Activated naive CD4-positive, alpha-beta T cell treated with anti-CD3 and anti-CD28 coated beads, Interleukin-2, amount 50 U/mL, for 72 hours (primary cell): ENCODE measurements around the gene NDC1. TPM values are rescaled to one million over a fixed set of nuclear protein-coding genes. Genes with fewer than 3 reads are reported as not detected.
A peak's percentile ranks its signal among the peaks of the same experiment; 100 is the strongest.

Source experiments
- ATAC-seq, 2 donors: fragments of 150-1000 bp; cut with Tn5 transposase; 2 replicates each; pipeline ENCODE4 v1.10.0; 2021; ENCODE audit warnings: mild to moderate bottlenecking in 2 of 2, moderate library complexity in 2 of 2
- DNase-seq, 2 donors: peaks; one replicate each; pipeline ENCODE4 v3.0.0; 2021 to 2022; ENCODE audit warnings: low spot score in 2 of 2
- H3K27ac Mint-ChIP-seq, 2 donors: one replicate each; pipeline ENCODE4 v1.8.0; 2022; ENCODE audit warnings: mild to moderate bottlenecking in 2 of 2, mixed read lengths in 2 of 2
- H3K36me3 Mint-ChIP-seq, 2 donors: one replicate each; pipeline ENCODE4 v1.8.0; 2022; ENCODE audit warnings: mixed read lengths in 2 of 2
- H3K9me3 Mint-ChIP-seq, 2 donors: one replicate each; pipeline ENCODE4 v1.8.0; 2022; ENCODE audit warnings: mixed read lengths in 2 of 2
- total RNA-seq, 2 donors: library from RNA; stranded (reverse); gene quantifications; one replicate each; pipeline ENCODE4 v1.2.3, GENCODE V29; 2022

Gene NDC1
- total RNA-seq, 2 donors from 2014 or later, result 17.0 to 33.3 TPM

DNA sequence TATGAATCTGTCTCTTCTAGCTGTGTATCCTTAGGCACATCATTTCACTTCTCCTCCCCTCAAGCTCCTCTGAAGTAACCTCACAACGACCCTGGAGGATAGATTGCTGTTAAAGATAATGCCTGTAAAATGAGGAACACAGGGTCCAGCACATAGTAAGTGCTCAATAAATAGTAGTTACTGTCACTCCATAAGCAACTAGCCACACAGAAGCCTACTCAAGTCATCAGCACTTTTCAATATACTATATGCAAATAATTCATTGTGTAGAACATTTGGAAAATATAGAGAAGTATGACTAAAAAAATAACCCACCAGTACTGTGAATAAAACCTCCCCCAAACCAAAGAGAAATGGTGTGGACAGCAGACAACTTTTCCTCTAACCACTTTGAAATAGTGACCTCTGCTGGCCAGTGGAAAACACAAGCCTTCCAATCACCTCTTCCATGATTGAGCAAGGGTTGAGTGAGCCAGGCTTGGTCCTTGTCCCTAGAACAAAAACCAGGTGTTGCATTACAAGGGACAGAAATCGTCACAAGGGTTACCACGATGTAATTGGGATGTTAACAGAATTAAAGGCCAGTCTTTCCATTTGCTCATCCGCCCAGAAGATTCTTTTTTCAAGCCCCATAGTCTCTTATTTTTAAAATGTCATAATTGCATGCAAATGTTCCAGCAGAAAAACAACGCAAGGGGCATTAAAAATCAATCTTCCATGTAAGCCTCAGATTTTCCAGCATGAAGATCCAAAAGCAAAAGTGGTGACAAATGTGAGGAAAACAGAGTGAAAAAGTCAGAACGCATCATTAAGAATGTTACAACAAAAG is 83.4 kb downstream of the NDC1 start:
- Mint-ChIP-seq H3K27ac (no peak overlapping the region), H3K9me3 (no peaks in the 10 kb centered on the region), H3K36me3 (no peaks in the 10 kb centered on the region)
- DNase-seq, result peak in 1 of 2 donors; percentile 22
- peak; percentile 50 to 51 for ATAC-seq

DNA sequence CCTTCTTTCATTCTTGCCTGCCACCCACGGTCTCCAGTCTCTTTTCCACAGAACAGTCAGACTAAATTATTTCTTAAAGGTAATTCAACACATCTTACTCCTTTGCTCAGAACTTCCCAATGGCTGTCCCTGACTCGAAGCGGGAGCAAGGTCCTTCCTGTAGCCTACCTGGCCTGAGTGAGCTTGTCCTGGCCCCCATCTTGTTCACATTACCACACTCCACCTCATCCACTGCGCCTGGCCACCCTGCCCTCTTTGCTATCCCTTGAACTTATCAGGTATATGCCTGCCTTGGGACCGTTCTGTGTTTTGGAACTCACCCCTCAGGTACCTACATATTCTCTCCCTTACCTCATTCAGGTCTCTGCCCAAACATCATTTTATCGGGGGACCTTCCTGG is 85.8 kb downstream of the NDC1 start:
- Mint-ChIP-seq H3K27ac (no peak overlapping the region), H3K36me3 (no peaks in the 10 kb centered on the region), H3K9me3 (no peaks in the 10 kb centered on the region)
- DNase-seq (no peak), ATAC-seq (no peak)

DNA sequence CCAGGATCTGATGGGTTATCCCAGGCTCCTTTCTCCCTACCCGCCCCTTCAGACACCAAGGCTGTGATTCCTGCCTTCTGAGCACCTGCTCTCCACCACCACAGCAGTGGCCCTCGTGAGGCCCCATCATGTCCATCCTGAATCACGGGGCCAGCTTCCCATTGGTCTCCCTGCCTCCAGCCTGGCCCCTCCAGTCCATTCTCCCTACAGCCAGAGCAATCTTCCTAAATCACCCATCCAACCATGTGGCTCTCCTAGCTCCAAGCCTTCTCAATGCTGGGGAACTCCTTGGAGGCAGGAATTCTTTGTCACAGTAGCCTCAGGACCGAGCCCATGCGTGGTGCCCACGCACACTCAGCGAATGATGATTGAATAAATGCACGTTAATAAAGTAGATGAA is 90.3 kb downstream of the NDC1 start:
- H3K27ac Mint-ChIP-seq, result no peak overlapping the region
- peaks cover 6 to 8% of the 10 kb centered on the region in 2 donors for H3K36me3 Mint-ChIP-seq
- DNase-seq (no peak), ATAC-seq (no peak)
- H3K9me3 Mint-ChIP-seq, result peaks cover 6 to 7% of the 10 kb centered on the region in 2 donors

DNA sequence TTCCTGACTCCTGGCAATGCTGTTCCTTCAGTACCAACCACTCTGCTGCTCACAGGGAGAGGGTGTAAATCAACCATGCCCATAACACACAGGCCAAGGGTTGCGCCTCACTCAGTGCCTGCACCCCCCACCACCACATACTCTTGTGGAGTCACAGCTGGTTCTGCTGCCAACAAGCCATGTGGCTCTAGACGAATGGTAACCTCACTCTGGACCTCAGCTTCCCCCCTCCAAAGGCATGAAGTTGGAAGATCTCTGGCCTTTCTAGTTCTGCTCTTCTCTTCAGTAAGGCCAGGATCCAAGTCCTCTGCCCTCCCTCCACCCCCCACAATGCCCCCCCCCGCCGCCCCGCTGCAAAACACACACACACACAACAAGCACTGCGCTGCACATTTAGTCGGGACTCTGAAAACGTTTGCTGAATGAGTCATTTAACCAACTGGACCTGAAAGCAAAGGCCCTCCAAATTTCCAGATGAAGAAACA is 97.4 kb downstream of the NDC1 start:
- Mint-ChIP-seq H3K36me3 (peaks cover 9 to 15% of the 10 kb centered on the region in 2 donors), H3K27ac (no peak overlapping the region)
- ATAC-seq, result no peak

GRCh38 chr1:53739109-53739681 is 98.9 kb downstream of the NDC1 start, which contains the start of gene GLIS1:
GLIS1 (minus strand) TSS chr1:53739164; CDS start chr1:53738064, 1,100 bp downstream.
- H3K36me3 Mint-ChIP-seq, result peaks cover 9 to 15% of the 10 kb centered on the region in 2 donors
- H3K27ac Mint-ChIP-seq, result no peak within 1 kb of the TSS
- ATAC-seq, result peak; percentile 91 to 99
- H3K9me3 Mint-ChIP-seq, result peaks cover 13 to 14% of the 10 kb centered on the region in 2 donors
- peak in 1 of 2 donors; percentile 80 for DNase-seq

More for the DNA sequence above, 97.4 kb downstream of the NDC1 start:
- peaks cover 13 to 14% of the 10 kb centered on the region in 2 donors for H3K9me3 Mint-ChIP-seq
- no peak for DNase-seq

DNA sequence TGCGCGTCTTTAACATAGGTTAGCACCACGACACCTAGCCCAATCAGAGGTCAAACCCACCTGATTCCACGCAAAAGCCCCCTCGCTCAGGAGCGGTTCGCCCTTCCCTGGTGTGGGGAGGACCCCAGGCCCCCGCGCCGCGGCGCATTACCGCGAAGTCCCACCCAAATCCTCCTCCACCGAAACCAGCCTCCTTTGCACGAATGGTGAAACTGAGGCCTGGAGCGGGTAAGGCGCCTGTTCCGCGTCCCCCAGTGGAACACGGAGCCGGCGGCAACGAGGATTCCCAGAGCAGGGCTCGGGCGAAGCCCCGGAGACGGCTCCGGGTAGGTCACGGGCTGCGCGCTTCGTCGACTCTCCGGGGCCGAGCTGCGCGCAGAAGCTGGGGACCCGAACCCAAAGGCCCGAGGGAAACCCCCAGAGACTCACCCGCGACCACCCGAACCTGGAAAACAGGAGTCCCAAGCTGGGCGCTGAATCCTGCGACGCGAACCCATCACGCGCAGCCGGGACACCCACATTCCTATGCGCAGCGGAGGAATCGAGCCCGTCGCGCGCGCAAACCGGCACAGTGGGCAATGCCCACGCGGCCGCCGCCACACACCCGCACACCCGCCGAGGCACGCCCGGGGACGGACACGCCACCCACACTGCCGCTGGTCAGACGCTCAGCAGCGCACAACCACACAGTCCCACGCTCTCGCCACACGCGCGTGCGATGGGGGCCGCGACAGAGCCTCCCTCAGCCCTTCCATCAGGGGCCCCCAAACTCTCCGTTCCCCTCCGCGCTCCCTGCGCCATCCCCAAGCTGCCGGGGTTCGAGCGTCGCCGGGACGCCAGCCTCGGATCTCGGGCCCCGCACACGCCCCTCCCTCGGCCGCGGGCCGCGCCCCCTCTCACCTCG is 99.6 kb downstream of the NDC1 start:
- H3K27ac Mint-ChIP-seq, result no peak overlapping the region
- H3K36me3 Mint-ChIP-seq, result peaks cover 8 to 15% of the 10 kb centered on the region in 2 donors
- peaks cover 13 to 14% of the 10 kb centered on the region in 2 donors for H3K9me3 Mint-ChIP-seq
- ATAC-seq (peak in 1 of 2 donors; percentile 36), DNase-seq (peak in 1 of 2 donors; percentile 9)

DNA sequence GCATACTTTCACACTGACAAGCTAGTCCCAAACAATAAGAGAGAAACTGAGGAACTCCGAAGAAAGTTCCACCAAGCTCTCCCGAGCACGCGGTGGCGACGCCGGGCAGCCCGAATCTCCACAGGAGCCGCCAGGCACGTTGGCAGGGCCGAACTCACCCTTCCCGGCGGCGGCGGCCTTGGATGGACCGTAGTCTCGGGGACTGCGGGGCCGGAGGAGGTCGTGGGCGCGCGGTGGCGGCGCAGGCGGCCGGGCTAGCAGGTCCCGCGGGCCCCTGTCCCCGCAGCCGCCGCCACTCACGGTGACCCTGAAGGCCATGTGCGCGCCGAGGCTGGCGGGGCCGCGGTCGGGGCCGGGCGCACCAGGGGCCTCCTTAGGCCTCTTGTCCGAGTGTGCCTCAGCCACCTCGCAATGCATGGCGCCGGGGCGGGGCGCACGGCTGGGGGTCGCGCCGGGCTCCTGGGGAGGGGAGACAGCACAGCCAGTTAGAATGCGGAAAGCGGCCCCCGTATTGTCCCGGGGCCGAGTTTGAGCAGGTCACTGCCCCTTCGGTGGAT is 100.4 kb downstream of the NDC1 start:
- peaks cover 6 to 7% of the 10 kb centered on the region in 2 donors for H3K9me3 Mint-ChIP-seq
- DNase-seq (peak in 1 of 2 donors; percentile 8), ATAC-seq (no peak)
- H3K36me3 Mint-ChIP-seq, result peaks cover under 1 to 8% of the 10 kb centered on the region in 2 donors
- no peak overlapping the region for H3K27ac Mint-ChIP-seq

DNA sequence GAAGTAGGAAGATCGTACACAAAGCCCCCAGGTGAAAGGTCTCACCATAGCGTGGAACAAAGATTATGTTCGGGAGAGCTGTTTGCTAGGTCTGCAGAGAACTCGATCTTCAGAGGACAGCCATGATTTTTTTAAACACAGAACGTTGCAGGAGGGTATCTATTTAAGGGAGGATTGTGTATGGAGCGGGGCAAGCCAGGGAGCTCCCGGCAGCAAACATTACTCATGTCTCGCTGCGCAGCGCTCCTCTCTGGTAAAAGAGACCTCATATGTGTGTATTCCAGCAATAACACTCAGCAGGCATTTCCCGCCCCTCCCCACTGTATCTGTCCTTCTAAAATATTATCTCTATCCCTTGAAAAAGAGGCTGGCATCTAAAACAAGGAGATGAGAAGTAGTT is 101.8 kb downstream of the NDC1 start:
- H3K9me3 Mint-ChIP-seq, result no peaks in the 10 kb centered on the region
- no peak for DNase-seq
- H3K27ac Mint-ChIP-seq, result no peak overlapping the region
- ATAC-seq, result no peak
- no peaks in the 10 kb centered on the region for H3K36me3 Mint-ChIP-seq

GRCh38 chr1:53735681-53736080 is 102.4 kb downstream of the NDC1 start:
- DNase-seq (no peak), ATAC-seq (no peak)
- no peak overlapping the region for H3K27ac Mint-ChIP-seq
- H3K9me3 Mint-ChIP-seq, result no peaks in the 10 kb centered on the region
- H3K36me3 Mint-ChIP-seq, result no peaks in the 10 kb centered on the region

DNA sequence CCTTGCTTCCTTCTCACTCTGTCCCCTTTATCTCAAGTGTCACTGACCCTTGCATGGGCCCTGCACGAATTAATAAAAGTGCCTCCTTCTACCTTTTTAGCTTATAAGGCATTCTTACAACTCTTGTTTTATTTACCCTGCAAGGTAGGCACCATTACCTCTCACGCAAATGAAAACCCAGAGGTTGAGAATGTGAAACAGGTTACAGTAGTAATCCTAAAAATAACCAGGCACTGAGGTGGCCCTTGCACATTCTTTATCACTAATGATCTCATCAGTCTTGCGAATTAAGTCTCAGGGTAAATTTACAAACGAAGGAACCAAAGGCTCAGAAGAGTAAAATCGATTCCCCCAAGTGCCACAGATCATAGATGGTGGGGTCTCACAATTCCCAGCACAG is 102.8 kb downstream of the NDC1 start:
- Mint-ChIP-seq H3K27ac (no peak overlapping the region), H3K36me3 (no peaks in the 10 kb centered on the region), H3K9me3 (no peaks in the 10 kb centered on the region)
- ATAC-seq (no peak), DNase-seq (no peak)

DNA sequence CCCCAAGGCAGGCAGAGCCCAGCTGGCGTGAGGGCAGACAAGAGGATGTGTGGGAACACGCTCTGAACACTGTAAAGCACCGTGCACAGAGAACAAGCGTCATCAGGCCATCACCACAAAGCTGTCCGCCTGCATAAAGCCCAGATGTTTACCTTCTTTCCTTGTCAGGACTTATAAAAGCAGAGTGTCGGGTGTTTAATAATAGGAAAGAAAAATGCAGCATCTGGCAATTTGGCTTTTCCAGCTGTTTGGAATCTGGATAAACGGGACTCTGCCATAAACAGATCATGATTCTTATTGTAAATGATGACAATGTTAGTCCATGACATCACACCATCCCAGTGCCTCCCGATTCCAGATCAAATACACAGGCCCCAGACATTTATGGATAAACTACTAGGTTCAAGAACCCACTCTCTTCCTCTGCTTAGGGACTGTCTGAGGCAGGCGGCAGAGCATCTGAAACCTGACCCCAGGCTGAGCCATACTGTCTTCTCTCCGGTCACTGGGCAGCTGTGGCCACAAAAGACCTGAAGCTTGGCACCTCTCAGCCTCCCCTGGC is 103.4 kb downstream of the NDC1 start:
- DNase-seq (no peak), ATAC-seq (no peak)
- Mint-ChIP-seq H3K36me3 (no peaks in the 10 kb centered on the region), H3K9me3 (no peaks in the 10 kb centered on the region), H3K27ac (no peak overlapping the region)

DNA sequence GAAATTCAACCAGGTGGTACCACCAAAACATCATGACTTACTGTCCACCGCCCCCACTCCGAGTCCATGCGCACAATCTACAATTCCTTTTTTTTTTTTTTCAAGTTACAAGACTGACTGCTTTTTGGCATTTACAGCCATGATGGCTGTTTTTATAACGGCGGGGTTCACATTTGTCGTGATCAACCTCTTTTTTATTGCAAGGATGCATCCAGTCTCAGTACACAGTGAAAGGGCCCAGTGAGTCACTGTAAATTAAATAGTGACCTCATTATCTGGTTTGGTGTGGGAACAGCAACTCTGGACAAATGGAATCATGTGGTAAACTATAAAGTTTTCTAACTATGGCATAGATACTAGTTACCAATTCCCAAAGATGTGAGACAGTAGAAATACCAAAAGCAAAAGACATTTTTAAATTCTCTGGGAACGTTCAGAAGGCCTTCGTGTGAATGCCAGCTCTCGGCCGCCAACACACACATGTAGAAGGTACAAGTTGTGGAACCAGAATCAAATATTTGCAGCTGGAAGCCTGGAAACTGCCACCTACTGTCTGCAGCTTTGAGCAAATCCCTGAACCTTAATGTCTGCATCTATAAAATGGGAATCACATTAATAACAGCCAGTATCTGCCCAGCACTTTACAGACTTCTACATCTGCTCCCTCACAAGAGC is 104.0 kb downstream of the NDC1 start:
- H3K9me3 Mint-ChIP-seq, result no peaks in the 10 kb centered on the region
- no peaks in the 10 kb centered on the region for H3K36me3 Mint-ChIP-seq
- no peak for DNase-seq
- ATAC-seq, result no peak
- H3K27ac Mint-ChIP-seq, result no peak overlapping the region

DNA sequence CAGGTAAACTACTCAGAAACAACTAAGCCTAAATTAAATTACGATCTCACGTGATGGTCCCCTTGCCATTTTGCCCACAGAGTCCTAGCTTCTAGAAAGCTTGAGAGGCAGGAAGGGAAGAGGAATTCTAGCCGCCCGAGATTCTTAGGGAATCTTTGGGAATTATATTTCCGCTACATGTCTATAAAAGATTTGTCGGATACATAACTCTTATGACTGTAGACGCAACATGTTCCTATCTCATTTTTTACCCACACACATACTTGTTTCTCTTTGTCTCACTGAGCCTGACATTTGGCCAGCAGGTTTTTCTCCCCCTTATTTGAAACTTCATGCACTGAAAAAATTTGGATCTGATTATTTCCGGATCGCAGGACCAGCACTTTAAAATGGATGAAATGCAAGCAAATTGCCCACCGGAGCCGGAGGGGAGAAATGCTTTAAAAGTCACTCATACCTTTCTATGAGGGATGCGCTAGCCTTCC is 104.6 kb downstream of the NDC1 start:
- no peak for DNase-seq
- Mint-ChIP-seq H3K36me3 (no peaks in the 10 kb centered on the region), H3K9me3 (no peaks in the 10 kb centered on the region), H3K27ac (no peak overlapping the region)
- no peak for ATAC-seq

DNA sequence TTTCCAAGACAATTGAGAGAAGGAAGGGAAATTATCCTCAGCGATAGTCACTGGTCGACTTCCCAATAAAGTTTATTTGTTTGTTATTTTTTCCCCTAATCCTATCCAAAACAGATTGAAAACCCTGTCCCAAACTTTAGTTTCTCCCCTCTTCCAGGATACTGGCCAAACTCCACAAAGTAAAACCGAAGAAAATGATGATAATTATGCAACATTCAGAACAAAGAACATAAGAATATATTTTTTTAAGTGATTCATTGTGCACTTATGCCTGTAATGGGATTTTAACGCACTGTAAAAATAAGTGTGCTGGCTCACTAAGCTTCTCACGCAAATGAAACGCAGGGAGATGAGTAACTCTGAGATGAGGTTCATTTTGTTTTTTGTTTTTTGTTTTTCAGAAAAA is 105.2 kb downstream of the NDC1 start:
- ATAC-seq (no peak), DNase-seq (no peak)
- H3K9me3 Mint-ChIP-seq, result no peaks in the 10 kb centered on the region
- H3K36me3 Mint-ChIP-seq, result no peaks in the 10 kb centered on the region
- peak overlapping the region in 1 of 2 donors; percentile 52 for H3K27ac Mint-ChIP-seq

GRCh38 chr1:53732409-53732808 is 105.7 kb downstream of the NDC1 start:
- Mint-ChIP-seq H3K36me3 (no peaks in the 10 kb centered on the region), H3K27ac (no peak overlapping the region), H3K9me3 (no peaks in the 10 kb centered on the region)
- DNase-seq (no peak), ATAC-seq (no peak)
